Measurements from ENCODE around the gene ST6GALNAC4. TPM values are rescaled to one million over a fixed set of nuclear protein-coding genes. Genes with fewer than 3 reads are reported as not detected.

Gene ST6GALNAC4
- total and polyA plus RNA-seq, 9 of the 15 experiments (the other 6 are each of a cell fraction or from before 2014, with no cell fraction given) = 2.6 to 43.1 (median 15.4) TPM

DNA sequence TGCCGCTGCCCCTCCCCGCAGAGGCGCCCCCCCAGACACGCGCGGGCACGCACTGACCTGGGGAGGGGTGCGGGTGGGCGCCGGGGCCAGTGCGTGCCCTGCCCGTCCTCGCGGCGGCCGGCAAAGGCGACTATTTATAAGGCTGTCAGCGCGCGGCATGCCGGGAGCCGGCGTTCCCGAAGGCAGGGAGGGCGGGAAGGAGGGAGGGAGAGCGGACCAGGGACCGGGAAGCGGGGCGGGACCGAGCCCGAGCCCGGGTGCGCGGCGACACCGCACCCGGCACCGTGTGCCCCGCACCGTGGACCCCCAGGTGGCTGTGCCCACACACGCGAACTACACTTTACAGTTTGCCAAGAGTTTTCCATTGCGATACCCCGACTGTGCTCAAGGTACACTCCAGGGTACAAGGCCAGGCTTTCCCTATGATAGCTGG is 39.3 kb downstream of the ST6GALNAC4 start, which contains the start of gene AK1 (continued):
- TF ChIP-seq RREB1 (CRISPR knock-in tag; IDR thresholded peaks at IDR 0.05) = no peak
- peak; percentile 57 to 87; a peak in 3 of 4 replicates for TF ChIP-seq MAZ (CRISPR knock-in tag; conservative IDR thresholded peaks at IDR 0.05 in 1 of 2, IDR thresholded peaks at IDR 0.05 in 1 of 2)
- TF ChIP-seq ZNF707 (CRISPR knock-in tag; conservative IDR thresholded peaks at IDR 0.05) = no peak
- TF ChIP-seq SAP30 (IDR thresholded peaks at IDR 0.05; ENCODE audit: borderline replicate concordance, insufficient read depth, low read depth, low read length, poor library complexity, severe bottlenecking) = peak; percentile 25
- 0 out of 2 replicates have a peak, but pooled peaks have one; percentile 15 for TF ChIP-seq TCF3 (CRISPR knock-in tag; IDR thresholded peaks at IDR 0.05)
- TF ChIP-seq TCF7L2 (IDR thresholded peaks at IDR 0.05; ENCODE audit: low read depth, low read length) = no peak
- TF ChIP-seq CC2D1A (IDR thresholded peaks at IDR 0.05) = no peak
- no peak; a peak in 1 of 4 replicates for TF ChIP-seq HDAC1 (IDR thresholded peaks at IDR 0.05)
- no peak for TF ChIP-seq ZNF282 (CRISPR knock-in tag; IDR thresholded peaks at IDR 0.05)
- peak; percentile 86 for TF ChIP-seq HMGN3 (IDR thresholded peaks at IDR 0.05; ENCODE audit: borderline replicate concordance, extremely low read depth, insufficient read length, low read depth, low read length)
- no peak for TF ChIP-seq EZH2 (IDR thresholded peaks at IDR 0.05; ENCODE audit: borderline replicate concordance, low read depth, low read length)
- TF ChIP-seq SRSF9 (IDR thresholded peaks at IDR 0.05; ENCODE audit: borderline replicate concordance, low read depth, low read length) = no peak
- no peak for TF ChIP-seq FOXP1 (CRISPR knock-in tag; IDR thresholded peaks at IDR 0.05)
- no peak for TF ChIP-seq ZNF583 (CRISPR knock-in tag; IDR thresholded peaks at IDR 0.05)
- TF ChIP-seq, protein P1, sequence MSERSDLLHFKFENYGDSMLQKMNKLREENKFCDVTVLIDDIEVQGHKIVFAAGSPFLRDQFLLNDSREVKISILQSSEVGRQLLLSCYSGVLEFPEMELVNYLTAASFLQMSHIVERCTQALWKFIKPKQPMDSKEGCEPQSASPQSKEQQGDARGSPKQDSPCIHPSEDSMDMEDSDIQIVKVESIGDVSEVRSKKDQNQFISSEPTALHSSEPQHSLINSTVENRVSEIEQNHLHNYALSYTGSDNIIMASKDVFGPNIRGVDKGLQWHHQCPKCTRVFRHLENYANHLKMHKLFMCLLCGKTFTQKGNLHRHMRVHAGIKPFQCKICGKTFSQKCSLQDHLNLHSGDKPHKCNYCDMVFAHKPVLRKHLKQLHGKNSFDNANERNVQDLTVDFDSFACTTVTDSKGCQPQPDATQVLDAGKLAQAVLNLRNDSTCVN (CRISPR knock-in tag; IDR thresholded peaks at IDR 0.05) = no peak
- no peak for TF ChIP-seq ZNF589 (CRISPR knock-in tag; IDR thresholded peaks at IDR 0.05; ENCODE audit: low read depth)
- peak; percentile 78 for TF ChIP-seq ZNF143 (CRISPR knock-in tag; IDR thresholded peaks at IDR 0.05)
- TF ChIP-seq, protein P2, sequence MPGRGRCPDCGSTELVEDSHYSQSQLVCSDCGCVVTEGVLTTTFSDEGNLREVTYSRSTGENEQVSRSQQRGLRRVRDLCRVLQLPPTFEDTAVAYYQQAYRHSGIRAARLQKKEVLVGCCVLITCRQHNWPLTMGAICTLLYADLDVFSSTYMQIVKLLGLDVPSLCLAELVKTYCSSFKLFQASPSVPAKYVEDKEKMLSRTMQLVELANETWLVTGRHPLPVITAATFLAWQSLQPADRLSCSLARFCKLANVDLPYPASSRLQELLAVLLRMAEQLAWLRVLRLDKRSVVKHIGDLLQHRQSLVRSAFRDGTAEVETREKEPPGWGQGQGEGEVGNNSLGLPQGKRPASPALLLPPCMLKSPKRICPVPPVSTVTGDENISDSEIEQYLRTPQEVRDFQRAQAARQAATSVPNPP (IDR thresholded peaks at IDR 0.05; ENCODE audit: borderline replicate concordance, insufficient read depth, insufficient read length) = no peak
- no peak for TF ChIP-seq DACH1 (IDR thresholded peaks at IDR 0.05; ENCODE audit: partially characterized antibody)
- TF ChIP-seq ZNF668 (CRISPR knock-in tag; IDR thresholded peaks at IDR 0.05) = no peak
